ENCODE measurements around the gene KPNA1.

DNA sequence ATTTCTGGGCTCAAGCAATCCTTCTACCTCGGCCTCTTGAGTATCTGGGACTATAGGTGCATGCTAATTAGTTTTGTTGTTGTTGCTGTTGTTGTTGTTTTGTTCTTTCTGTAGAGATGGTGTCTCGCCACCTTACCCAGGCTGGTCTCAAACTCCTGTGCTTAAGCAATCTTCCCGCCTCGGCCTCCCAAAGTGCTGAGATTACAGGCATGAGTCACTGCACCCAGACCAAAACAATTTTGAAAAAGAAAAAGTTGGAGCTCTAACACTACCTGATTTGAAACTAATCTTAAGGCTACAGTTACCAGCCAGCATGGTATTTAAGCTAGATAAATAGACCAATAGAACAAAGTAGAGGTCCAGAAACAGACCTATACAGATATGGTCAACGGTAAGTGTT, 29.8 kb downstream of the KPNA1 start:
- TF ChIP-seq, protein P1, sequence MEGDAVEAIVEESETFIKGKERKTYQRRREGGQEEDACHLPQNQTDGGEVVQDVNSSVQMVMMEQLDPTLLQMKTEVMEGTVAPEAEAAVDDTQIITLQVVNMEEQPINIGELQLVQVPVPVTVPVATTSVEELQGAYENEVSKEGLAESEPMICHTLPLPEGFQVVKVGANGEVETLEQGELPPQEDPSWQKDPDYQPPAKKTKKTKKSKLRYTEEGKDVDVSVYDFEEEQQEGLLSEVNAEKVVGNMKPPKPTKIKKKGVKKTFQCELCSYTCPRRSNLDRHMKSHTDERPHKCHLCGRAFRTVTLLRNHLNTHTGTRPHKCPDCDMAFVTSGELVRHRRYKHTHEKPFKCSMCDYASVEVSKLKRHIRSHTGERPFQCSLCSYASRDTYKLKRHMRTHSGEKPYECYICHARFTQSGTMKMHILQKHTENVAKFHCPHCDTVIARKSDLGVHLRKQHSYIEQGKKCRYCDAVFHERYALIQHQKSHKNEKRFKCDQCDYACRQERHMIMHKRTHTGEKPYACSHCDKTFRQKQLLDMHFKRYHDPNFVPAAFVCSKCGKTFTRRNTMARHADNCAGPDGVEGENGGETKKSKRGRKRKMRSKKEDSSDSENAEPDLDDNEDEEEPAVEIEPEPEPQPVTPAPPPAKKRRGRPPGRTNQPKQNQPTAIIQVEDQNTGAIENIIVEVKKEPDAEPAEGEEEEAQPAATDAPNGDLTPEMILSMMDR (IDR thresholded peaks at IDR 0.05; ENCODE audit: poor library complexity), result no peak
- no peak for TF ChIP-seq EZH2 (IDR thresholded peaks at IDR 0.05; ENCODE audit: borderline replicate concordance)

All from hepatocyte (in vitro differentiated cells).